ENCODE results near the gene PDE4D.
"Not testable (repeated sequence)": the region's sequence is repeated elsewhere in the genome, so short reads cannot be mapped to it uniquely, and the experiment has no call there.

PDE4D gene

DNA sequence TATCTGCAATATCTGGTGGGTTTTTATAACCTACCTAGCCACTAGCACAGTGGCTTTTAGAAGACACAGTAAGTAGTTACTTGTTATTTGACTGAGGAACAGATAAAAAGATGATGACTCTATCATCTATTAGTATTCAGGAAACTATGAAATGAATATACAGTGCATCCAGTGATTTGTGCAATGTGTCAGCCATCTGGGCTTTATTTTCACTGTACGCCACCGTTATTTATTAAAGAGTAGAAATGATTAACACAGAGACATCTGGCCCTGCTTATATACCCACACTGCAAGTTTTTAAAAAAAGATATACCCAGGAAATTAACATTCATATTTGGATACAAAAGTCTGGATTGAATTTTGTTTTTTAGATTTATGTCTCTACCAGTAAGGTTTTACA, 408.4 kb downstream of the PDE4D start:
- no peak for DNase-seq
- Mint-ChIP-seq H3K27me3 (no peaks in the 10 kb centered on the region), H3K9me3 (peaks cover 0 to 1% of the 10 kb centered on the region in 2 donors), H3K4me3 (no peak overlapping the region), H3K27ac (no peak overlapping the region), H3K36me3 (ENCODE audit: insufficient read depth) (no peaks in the 10 kb centered on the region), H3K4me1 (ENCODE audit: low read depth in 2 of 2) (no peaks in the 10 kb centered on the region)
- no peak for ATAC-seq (replicated peaks)

DNA sequence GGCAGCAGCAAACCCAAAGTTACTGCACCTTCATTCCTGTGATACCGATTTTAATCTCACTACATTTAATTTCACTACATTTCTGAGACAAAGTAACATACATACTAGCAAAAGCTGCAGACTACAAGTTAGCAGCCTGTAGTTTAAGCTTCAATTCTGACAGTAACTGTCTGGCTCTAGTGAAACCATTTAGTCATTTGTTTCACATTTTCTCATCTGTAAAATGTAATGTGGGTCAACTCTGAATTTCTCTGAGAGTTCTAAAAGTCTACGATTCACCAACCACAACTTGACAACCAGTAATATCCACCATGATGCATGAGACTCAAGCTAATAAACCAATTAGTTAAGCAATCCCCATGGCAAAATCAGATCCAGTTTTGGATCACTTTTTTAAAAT, 408.9 kb downstream of the PDE4D start:
- H3K4me1 Mint-ChIP-seq (ENCODE audit: low read depth in 2 of 2), result no peaks in the 10 kb centered on the region
- no peaks in the 10 kb centered on the region for H3K36me3 Mint-ChIP-seq (ENCODE audit: insufficient read depth)
- peaks cover 0 to 1% of the 10 kb centered on the region in 2 donors for H3K9me3 Mint-ChIP-seq
- ATAC-seq (replicated peaks) (no peak), DNase-seq (no peak)
- no peaks in the 10 kb centered on the region for H3K27me3 Mint-ChIP-seq
- H3K27ac Mint-ChIP-seq, result no peak overlapping the region
- H3K4me3 Mint-ChIP-seq, result no peak overlapping the region

DNA sequence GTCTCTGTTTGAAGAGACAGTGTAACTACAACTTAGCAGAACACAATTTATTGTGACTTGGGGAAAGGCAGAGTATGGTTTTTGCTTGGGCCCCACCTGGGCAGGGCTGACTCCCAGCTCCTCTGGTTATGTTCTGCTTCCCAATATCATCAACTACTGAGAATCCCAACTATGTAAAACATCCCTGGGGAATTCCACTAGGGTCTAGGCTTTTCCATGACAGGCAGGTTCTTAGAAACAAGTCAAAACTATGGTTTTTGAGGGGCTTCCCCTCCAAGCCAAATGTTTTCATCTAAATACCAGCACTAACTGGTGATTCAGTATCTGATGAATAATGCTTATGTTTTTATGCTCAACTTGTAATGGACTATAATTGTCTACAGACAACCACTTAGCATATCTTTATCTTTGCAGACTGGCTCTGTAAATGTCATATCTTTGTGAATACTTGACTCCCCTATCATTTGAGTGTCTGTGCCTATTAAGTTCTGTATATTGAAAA, 409.5 kb downstream of the PDE4D start:
- peaks cover 0 to 1% of the 10 kb centered on the region in 2 donors for H3K9me3 Mint-ChIP-seq
- DNase-seq (no peak), ATAC-seq (replicated peaks) (no peak)
- no peaks in the 10 kb centered on the region for H3K27me3 Mint-ChIP-seq
- H3K27ac Mint-ChIP-seq, result no peak overlapping the region
- H3K4me3 Mint-ChIP-seq, result no peak overlapping the region
- no peaks in the 10 kb centered on the region for H3K36me3 Mint-ChIP-seq (ENCODE audit: insufficient read depth)
- H3K4me1 Mint-ChIP-seq (ENCODE audit: low read depth in 2 of 2), result no peaks in the 10 kb centered on the region

DNA sequence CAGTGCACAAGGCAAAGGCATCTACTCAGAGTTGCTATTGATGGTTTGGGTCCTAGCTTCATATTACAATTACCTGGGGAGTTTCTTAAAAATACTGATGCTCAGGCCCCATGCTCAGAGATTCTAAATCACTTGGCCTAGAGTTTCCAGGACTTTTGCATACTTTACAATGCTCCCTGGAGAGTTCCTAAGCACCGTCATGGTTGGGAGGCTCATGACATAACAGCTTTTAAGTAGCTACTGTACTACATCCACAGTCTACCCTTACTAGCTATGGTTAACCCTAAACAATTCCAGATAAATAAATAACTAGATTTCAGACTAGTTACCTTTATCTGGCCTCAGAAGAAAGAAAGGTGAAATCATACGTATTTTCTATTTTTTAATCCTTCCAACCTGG, 414.4 kb downstream of the PDE4D start:
- H3K36me3 Mint-ChIP-seq (ENCODE audit: insufficient read depth), result no peaks in the 10 kb centered on the region
- H3K9me3 Mint-ChIP-seq, result peaks cover 0 to 1% of the 10 kb centered on the region in 2 donors
- ATAC-seq (replicated peaks) (no peak), DNase-seq (no peak)
- H3K4me3 Mint-ChIP-seq, result no peak overlapping the region
- no peaks in the 10 kb centered on the region for H3K4me1 Mint-ChIP-seq (ENCODE audit: low read depth in 2 of 2)
- no peaks in the 10 kb centered on the region for H3K27me3 Mint-ChIP-seq
- H3K27ac Mint-ChIP-seq, result no peak overlapping the region

DNA sequence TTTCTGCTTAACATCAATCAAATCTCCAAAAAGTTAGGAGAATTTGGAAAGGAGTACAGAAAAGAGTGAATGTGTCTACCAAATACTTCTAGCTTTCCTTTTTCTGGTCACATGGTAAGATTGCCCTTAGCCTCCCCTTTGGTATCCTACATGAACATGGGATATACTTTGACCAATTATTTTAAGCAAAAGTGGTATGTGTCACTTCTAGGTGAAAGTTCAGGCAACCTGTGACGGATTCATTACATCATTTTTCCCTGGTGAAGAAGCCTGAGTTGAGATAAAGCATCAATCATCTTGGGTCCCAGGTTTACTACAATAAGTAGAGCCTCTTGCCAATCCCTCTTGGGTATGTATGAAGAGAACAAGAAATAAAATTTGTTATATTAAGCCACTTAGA, 419.2 kb downstream of the PDE4D start:
- ATAC-seq (replicated peaks) (no peak), DNase-seq (no peak)
- no peaks in the 10 kb centered on the region for H3K4me1 Mint-ChIP-seq (ENCODE audit: low read depth in 2 of 2)
- no peaks in the 10 kb centered on the region for H3K36me3 Mint-ChIP-seq (ENCODE audit: insufficient read depth)
- H3K27ac Mint-ChIP-seq, result no peak overlapping the region
- no peak overlapping the region for H3K4me3 Mint-ChIP-seq
- H3K9me3 Mint-ChIP-seq, result no peaks in the 10 kb centered on the region
- no peaks in the 10 kb centered on the region for H3K27me3 Mint-ChIP-seq

DNA sequence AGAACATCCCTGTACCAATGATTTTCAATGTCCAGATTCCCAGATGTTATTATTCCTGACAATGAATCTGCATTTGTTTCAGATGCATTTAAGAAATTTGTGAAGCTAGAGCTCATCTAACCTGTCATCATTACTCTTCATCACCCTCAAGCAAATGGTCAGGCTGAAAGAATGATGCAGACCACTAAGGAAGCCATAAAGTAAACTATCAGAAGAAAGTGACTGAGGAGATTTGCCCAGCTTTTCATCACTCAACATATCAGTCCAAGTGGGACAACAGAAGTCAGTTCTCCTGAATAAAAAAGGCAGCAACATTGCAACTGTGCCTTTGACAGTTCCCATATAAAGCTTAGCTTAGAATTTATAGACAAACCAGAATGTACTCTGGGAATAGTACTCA, 419.9 kb downstream of the PDE4D start:
- Mint-ChIP-seq H3K4me3 (no peak overlapping the region), H3K27me3 (no peaks in the 10 kb centered on the region), H3K36me3 (ENCODE audit: insufficient read depth) (no peaks in the 10 kb centered on the region), H3K27ac (no peak overlapping the region), H3K4me1 (ENCODE audit: low read depth in 2 of 2) (no peaks in the 10 kb centered on the region), H3K9me3 (no peaks in the 10 kb centered on the region)
- no peak for DNase-seq
- ATAC-seq (replicated peaks), result no peak

DNA sequence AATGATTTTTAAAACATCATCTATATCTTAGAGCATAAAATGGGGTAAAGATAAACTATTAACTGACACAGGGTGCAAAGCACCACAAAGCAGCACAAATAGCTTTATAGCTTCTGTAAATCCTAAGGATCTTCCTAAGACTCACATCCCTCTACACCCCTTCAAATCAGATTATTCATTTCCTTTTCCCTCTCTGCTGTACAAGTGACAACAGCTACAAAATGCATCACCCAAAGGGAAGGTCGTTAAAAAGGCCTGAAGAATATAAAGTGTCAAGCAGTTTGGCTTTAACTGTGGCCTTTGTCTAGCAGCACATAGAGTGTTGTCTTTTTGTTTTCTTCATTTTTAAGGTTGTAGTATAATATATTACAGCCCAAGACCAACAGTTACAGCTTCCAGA, 422.1 kb downstream of the PDE4D start:
- H3K36me3 Mint-ChIP-seq (ENCODE audit: insufficient read depth), result no peaks in the 10 kb centered on the region
- H3K9me3 Mint-ChIP-seq, result no peaks in the 10 kb centered on the region
- no peaks in the 10 kb centered on the region for H3K4me1 Mint-ChIP-seq (ENCODE audit: low read depth in 2 of 2)
- DNase-seq (no peak), ATAC-seq (replicated peaks) (no peak)
- no peaks in the 10 kb centered on the region for H3K27me3 Mint-ChIP-seq
- no peak overlapping the region for H3K27ac Mint-ChIP-seq
- H3K4me3 Mint-ChIP-seq, result no peak overlapping the region

DNA sequence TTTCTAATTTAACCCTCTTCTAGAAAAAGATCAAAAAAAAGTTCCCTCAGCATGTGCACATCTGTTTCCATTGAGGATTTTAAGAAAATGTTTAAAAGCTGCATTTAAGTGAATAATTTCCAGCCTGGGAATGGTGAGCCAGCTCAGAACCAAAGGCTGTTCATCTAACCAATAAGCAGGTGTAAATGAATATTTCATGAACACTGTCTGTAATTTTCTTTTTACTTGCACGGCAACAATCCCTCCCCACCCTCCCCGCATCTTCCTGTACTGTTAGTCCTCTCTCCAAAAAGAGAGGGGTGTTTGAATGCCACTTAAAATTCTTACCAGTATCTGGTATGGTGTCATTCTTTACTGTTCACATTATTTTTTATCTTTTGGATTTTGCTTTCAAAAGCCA, 425.6 kb downstream of the PDE4D start:
- Mint-ChIP-seq H3K9me3 (no peaks in the 10 kb centered on the region), H3K36me3 (ENCODE audit: insufficient read depth) (no peaks in the 10 kb centered on the region), H3K4me1 (ENCODE audit: low read depth in 2 of 2) (no peaks in the 10 kb centered on the region), H3K27ac (no peak overlapping the region), H3K27me3 (no peaks in the 10 kb centered on the region), H3K4me3 (no peak overlapping the region)
- DNase-seq (no peak), ATAC-seq (replicated peaks) (no peak)

DNA sequence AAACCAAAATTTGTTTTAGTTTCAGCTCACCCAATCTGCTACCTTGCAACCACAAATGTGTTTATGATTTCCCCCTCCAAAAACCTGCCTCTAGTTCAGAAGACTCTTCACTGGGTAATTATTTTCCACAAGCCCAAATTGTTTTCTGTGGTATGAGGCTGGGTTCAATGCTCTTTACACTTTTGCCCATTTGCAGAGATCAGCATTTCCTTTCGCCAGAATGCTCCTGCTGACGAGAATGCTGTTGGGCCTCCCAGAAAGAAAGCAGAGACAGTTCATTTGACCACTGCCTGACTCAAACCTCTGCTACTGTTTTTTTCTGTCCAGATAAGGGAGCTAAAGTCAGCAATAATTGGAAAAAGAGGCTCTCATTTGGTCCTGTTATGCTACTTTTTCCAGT, 427.3 kb downstream of the PDE4D start:
- DNase-seq (no peak), ATAC-seq (replicated peaks) (no peak)
- Mint-ChIP-seq H3K36me3 (ENCODE audit: insufficient read depth) (no peaks in the 10 kb centered on the region), H3K27me3 (no peaks in the 10 kb centered on the region), H3K9me3 (no peaks in the 10 kb centered on the region), H3K27ac (no peak overlapping the region), H3K4me3 (no peak overlapping the region), H3K4me1 (ENCODE audit: low read depth in 2 of 2) (no peaks in the 10 kb centered on the region)

DNA sequence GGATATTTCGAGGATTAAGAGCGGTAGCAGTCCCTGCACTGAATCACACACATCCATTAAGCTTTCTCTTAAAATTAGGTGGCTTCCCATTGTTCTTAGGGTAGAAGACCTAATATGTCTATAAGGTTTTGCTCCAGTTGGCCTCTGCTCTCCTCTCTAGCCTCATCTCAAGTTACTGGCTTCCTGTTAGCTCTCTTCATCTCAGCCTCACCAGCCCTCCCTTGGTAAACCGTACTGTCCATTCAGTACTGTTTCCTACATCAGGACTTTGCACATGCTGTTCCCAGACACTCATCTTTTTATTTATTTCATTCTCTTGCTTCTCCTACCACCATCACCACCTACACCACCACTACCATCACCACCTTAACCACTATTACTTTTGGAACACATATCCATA, 428.6 kb downstream of the PDE4D start:
- H3K27ac Mint-ChIP-seq, result no peak overlapping the region

DNA sequence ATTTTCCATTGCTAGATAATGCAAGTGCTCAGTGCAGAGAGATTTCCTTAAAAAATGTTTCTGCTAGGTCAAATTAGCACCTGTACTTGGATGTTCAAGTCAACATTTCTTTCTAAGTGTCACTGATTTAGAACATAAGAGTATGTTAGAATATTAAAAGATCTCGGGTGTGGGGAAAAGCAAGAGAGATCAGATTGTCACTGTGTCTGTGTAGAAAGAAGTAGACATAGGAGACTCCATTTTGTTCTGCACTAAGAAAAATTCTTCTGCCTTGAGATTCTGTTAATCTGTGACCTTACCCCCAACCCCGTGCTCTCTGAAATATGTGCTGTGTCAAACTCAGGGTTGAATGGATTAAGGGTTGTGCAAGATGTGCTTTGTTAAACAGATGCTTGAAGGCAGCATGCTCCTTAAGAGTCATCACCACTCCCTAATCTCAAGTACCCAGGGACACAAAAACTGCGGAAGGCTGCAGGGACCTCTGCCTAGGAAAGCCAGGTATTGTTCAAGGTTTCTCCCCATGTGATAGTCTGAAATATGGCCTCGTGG, 429.8 kb downstream of the PDE4D start:
- not testable (repeated sequence) for H3K27me3 Mint-ChIP-seq; DNase-seq; H3K36me3 Mint-ChIP-seq (ENCODE audit: insufficient read depth); H3K9me3 Mint-ChIP-seq; ATAC-seq (replicated peaks); H3K4me3 Mint-ChIP-seq; H3K27ac Mint-ChIP-seq; H3K4me1 Mint-ChIP-seq (ENCODE audit: low read depth in 2 of 2)

More for the DNA sequence above, 428.6 kb downstream of the PDE4D start:
- Mint-ChIP-seq H3K27me3 (no peaks in the 10 kb centered on the region), H3K4me1 (ENCODE audit: low read depth in 2 of 2) (no peaks in the 10 kb centered on the region), H3K9me3 (no peaks in the 10 kb centered on the region), H3K4me3 (no peak overlapping the region), H3K36me3 (ENCODE audit: insufficient read depth) (no peaks in the 10 kb centered on the region)
- ATAC-seq (replicated peaks) (no peak), DNase-seq (no peak)

DNA sequence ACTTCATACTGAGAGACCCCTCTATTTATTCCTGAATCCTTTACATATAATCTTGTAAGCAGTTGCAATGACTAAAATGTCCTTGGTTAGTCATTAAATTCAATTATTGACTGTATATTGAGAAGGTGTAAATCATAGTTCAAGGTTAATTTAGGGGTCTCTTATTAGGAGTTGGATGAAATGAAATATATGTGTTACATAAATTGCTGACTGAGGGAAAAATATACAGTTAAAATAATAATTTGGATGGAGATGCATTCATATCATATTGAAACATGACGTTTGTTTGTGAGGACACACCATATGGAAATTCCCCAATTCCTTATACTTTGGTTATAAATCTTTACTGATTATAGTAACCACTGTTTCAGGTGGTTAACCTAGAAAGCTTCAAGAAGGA, 430.6 kb downstream of the PDE4D start:
- ATAC-seq (replicated peaks) (no peak), DNase-seq (no peak)
- Mint-ChIP-seq H3K4me1 (ENCODE audit: low read depth in 2 of 2) (no peaks in the 10 kb centered on the region), H3K9me3 (no peaks in the 10 kb centered on the region), H3K4me3 (no peak overlapping the region), H3K36me3 (ENCODE audit: insufficient read depth) (no peaks in the 10 kb centered on the region), H3K27ac (no peak overlapping the region), H3K27me3 (no peaks in the 10 kb centered on the region)

DNA sequence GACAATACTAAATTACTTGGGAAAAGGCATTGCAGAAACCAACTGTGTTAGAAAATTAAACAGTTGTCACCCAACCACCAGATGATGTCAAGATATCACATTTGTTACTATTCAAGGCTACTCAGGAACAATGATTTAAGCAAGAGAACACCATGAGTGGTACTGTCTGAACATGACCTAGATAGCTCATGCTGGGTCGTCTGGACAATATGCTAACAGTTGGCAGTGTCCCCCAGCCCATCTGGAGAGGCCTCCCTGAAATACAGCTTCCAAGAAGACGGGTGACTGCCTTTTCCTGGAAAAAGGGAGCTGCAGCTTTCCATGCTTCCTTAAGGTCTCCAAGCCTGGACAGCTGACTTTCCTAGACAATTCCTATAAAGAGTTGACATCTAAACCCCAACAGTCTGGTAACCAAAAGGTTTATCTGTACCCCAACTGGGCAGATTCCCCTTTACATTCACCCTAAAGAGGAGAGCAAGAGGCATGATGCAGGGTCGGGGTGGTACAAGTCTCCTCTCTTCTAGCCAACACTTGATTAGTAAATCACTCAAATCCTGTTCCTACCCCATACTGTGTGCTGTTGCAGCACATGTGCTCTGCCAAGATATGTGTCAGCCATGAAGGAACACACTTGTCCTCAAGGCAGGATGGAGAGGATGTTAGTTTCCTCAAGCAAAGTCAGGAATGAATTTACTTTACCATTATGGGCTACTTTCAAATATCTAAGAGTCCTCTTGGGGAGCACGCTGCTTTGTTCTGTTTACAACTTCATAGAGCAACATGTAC, 433.0 kb downstream of the PDE4D start:
- peaks cover 0 to 6% of the 10 kb centered on the region in 2 donors for H3K27me3 Mint-ChIP-seq
- no peak for ATAC-seq (replicated peaks)
- no peaks in the 10 kb centered on the region for H3K4me1 Mint-ChIP-seq (ENCODE audit: low read depth in 2 of 2)
- no peak overlapping the region for H3K27ac Mint-ChIP-seq
- H3K36me3 Mint-ChIP-seq (ENCODE audit: insufficient read depth), result peaks cover 3% of the 10 kb centered on the region
- H3K9me3 Mint-ChIP-seq, result peaks cover 0 to 6% of the 10 kb centered on the region in 2 donors
- no peak overlapping the region for H3K4me3 Mint-ChIP-seq
- no peak for DNase-seq

DNA sequence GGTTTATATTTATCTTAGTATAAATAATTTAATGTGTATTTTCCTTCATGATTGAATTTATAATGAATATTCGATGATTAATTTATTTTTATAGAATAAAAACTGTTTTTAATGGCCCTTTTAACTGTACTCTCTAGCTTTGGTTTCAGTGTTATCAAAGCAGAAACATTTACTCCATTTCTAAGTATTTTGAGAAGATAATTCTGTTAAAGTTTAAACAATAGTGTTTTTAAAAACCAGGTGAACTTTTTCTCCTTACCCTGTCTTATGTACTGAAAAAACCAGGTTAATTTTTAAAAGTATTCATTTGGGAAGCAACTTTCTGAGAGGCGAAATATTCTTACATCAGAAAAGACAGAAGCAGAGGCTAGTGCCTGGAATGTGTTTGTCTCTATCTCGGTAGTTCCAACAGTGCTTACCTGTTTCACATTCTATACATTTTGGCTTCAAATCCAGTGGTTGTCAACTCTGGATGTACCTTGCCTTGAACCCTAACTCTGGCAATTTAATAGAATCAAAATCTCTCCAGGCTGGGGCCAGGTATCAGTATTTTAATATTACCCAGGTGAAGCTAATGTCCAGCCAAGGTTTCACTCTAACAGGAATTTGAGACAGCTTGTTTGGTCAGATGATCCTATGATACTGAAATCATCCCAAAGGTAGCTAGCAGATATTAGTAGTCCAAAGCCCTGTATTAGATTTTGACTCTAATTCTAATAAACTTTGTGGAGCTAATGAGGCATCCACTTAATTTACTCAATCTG, 434.4 kb downstream of the PDE4D start:
- H3K27ac Mint-ChIP-seq, result no peak overlapping the region
- ATAC-seq (replicated peaks) (no peak), DNase-seq (no peak)
- H3K27me3 Mint-ChIP-seq, result peaks cover 0 to 6% of the 10 kb centered on the region in 2 donors
- no peaks in the 10 kb centered on the region for H3K4me1 Mint-ChIP-seq (ENCODE audit: low read depth in 2 of 2)
- H3K9me3 Mint-ChIP-seq, result peaks cover 0 to 6% of the 10 kb centered on the region in 2 donors
- H3K4me3 Mint-ChIP-seq, result no peak overlapping the region
- H3K36me3 Mint-ChIP-seq (ENCODE audit: insufficient read depth), result peaks cover 3% of the 10 kb centered on the region

All from effector memory CD8-positive, alpha-beta T cell (primary cell).